Transverse colon (tissue), 4 donors: ENCODE results near the gene KRT37. TPM values are rescaled to one million over a fixed set of nuclear protein-coding genes. Genes with fewer than 3 reads are reported as not detected.

Experiments
- DNase-seq: peaks from one replicate; pipeline ENCODE4 v3.0.0-alpha.2; 2019
- H3K27ac ChIP-seq, 4 donors: fragments of 200-600 bp; sonication (generic); 2 replicates each; pipeline ENCODE4 v1.5.1; 2016 to 2018; ENCODE audit warnings: inconsistent platforms in 4 of 4
- H3K27me3 ChIP-seq: fragments of 200-600 bp; sonication (generic); 2 replicates; pipeline ENCODE4 v1.5.1; 2017; ENCODE audit warnings: inconsistent platforms
- H3K36me3 ChIP-seq, 4 donors: fragments of 200-600 bp; sonication (generic); 2 replicates each; pipeline ENCODE4 v1.5.1; 2017 to 2019; ENCODE audit warnings: inconsistent platforms in 4 of 4
- H3K4me1 ChIP-seq, 4 donors: fragments of 200-600 bp; sonication (generic); 2 replicates each; pipeline ENCODE4 v1.5.1; 2017 to 2020; ENCODE audit warnings: inconsistent platforms in 4 of 4
- H3K4me3 ChIP-seq, 4 donors: fragments of 200-600 bp; sonication (generic); 1 replicate in 1 of 4; 2 replicates in 3 of 4; pipeline versions ENCODE4 v1.5.1 to v1.6.1; 2017 to 2019; ENCODE audit warnings: inconsistent platforms in 4 of 4
- H3K9me3 ChIP-seq, 2 donors: fragments of 200-600 bp; sonication (generic); 2 replicates each; pipeline ENCODE4 v1.5.1; 2017 to 2019; ENCODE audit warnings: inconsistent platforms in 2 of 2
- CTCF ChIP-seq, 5 experiments: fragments of 200-600 bp in 3 of 5; fragments of 450-650 bp in 2 of 5; sonication (generic) in 3 of 5; IDR thresholded peaks; 1 replicate in 2 of 5; 2 replicates in 3 of 5; pipeline ENCODE4 v1.5.1; 2016 to 2017; ENCODE audit warnings: antibody characterized with exemption in 5 of 5, inconsistent platforms in 3 of 5, mild to moderate bottlenecking in 2 of 5, moderate library complexity in 1 of 5
- EP300 ChIP-seq: sonication (generic); formaldehyde crosslinking; IDR thresholded peaks from one replicate; pipeline ENCODE4 v1.6.1; 2017; ENCODE audit warnings: antibody characterized with exemption, low read depth
- POLR2A ChIP-seq: fragments of 450-650 bp; IDR thresholded peaks from one replicate; pipeline ENCODE4 v1.6.1; 2016; ENCODE audit warnings: antibody characterized with exemption, mild to moderate bottlenecking, moderate library complexity
- POLR2AphosphoS5 ChIP-seq, 3 donors: sonication (generic); formaldehyde crosslinking; IDR thresholded peaks; one replicate each; pipeline ENCODE4 v1.6.1; 2016; ENCODE audit warnings: antibody characterized with exemption in 3 of 3
- WGBS, 2 donors: methylation state at CpG; one replicate each; pipeline ENCODE4 v1.1.5; 2018; ENCODE audit warnings: low coverage in 1 of 2; 5-methylcytosine and 5-hydroxymethylcytosine counted together
- in situ Hi-C, 4 donors: fragments of 200-750 bp; cut with MboI; loops; one replicate each; pipeline versions ENCODE4 v1.15.0 to v1.15.1; 2017; ENCODE audit warnings: low sequenced_read_pairs in 3 of 4, low pct_ligation_motif_present in 1 of 4, low pct_unique_long_range_greater_than_20kb in 1 of 4
- intact Hi-C: fragments of 100-400 bp; cut with DNase I; formaldehyde crosslinking; loops from one replicate; pipeline ENCODE4 v1.15.1; 2023; ENCODE audit warnings: low total_unique reads
- total RNA-seq, 4 donors: library from RNA; depleted of rRNA; stranded (reverse); fragments of >200 nt; gene quantifications; one replicate each; pipeline ENCODE4 v1.1.0, GENCODE V29; 2016

The KRT37 gene
- total RNA-seq, 4 donors from 2014 or later, result not detected

DNA sequence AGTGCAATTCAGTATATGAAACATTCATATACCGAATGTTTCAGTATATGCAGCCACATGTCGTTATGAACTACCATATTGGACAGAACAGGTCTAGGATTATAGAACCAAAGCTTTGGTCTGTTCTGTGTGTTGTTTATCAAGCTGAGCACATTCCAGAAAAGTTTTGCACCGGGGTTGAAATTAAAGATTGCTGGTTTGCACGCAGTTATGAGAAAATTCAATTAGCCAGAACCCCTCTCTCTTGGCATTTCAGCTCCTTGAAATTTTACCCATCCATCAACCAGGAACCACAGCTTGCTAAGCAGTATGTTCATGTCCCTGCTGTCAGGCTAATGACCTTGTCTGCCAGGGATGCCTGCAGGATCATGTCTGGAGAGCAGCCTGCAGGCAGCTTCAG, 33.3 kb upstream of the KRT37 start:
- TF ChIP-seq POLR2A (no peak), EP300 (no peak), POLR2AphosphoS5 (IDR thresholded peaks at IDR 0.05) (no peak), CTCF (IDR thresholded peaks at IDR 0.05) (no peak)
- in situ Hi-C loops, result no loop called here
- Histone ChIP-seq H3K4me1 (no peaks in the 10 kb centered on the region), H3K4me3 (no peak overlapping the region), H3K36me3 (no peaks in the 10 kb centered on the region), H3K27me3 (peaks cover 4% of the 10 kb centered on the region), H3K9me3 (no peaks in the 10 kb centered on the region), H3K27ac (no peak overlapping the region)
- intact Hi-C loops, result no loop called here
- WGBS, 2 donors, result 83% methylated on average over 4 of the region's 4 CpGs; no CpG with 5 or more reads in 1 of the 2 donors
- no peak for DNase-seq

DNA sequence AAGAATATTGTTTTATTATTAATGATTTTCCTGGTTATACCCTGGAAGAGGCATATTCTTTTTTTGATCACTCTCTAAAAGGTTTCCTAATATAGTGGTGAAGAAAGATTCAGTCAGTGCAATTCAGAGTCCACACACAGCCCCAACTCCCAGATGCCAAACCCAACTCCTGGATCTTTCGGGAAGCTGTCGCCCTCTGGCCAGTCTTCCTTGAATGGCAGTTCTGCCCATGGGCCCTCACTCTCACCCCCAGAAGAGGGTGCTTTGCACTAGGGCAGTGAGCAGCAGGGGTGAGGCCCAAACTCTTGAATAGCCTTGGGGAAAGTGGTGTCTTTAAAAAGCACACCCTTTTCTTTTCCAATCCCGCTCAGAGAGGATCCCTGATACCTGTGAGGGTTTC, 31.8 kb upstream of the KRT37 start:
- Histone ChIP-seq H3K4me1 (no peaks in the 10 kb centered on the region), H3K9me3 (no peaks in the 10 kb centered on the region), H3K27ac (no peak overlapping the region), H3K27me3 (peaks cover 9% of the 10 kb centered on the region), H3K36me3 (no peaks in the 10 kb centered on the region), H3K4me3 (no peak overlapping the region)
- DNase-seq, result no peak
- TF ChIP-seq POLR2A (no peak), CTCF (IDR thresholded peaks at IDR 0.05) (no peak), EP300 (no peak), POLR2AphosphoS5 (IDR thresholded peaks at IDR 0.05) (no peak)
- WGBS, 2 donors, result 90% methylated on average over 3 of the region's 3 CpGs; no CpG with 5 or more reads in 1 of the 2 donors
- intact Hi-C loops, result no loop called here
- in situ Hi-C loops, result no loop called here

GRCh38 chr17:41455236-41455635, 30.9 kb upstream of the KRT37 start:
- no peak for TF ChIP-seq POLR2AphosphoS5 (IDR thresholded peaks at IDR 0.05)
- TF ChIP-seq EP300, result no peak
- no peak for TF ChIP-seq CTCF (IDR thresholded peaks at IDR 0.05)
- no peak for TF ChIP-seq POLR2A
- H3K36me3 ChIP-seq, result no peaks in the 10 kb centered on the region
- intact Hi-C loops, result no loop called here
- no peak overlapping the region for H3K27ac ChIP-seq
- 76% methylated on average over 1 of the region's 1 CpG; no CpG with 5 or more reads in 1 of the 2 donors for WGBS, 2 donors
- H3K9me3 ChIP-seq, result no peaks in the 10 kb centered on the region
- H3K27me3 ChIP-seq, result peaks cover 9% of the 10 kb centered on the region
- H3K4me1 ChIP-seq, result no peaks in the 10 kb centered on the region
- in situ Hi-C loops, result no loop called here
- no peak overlapping the region for H3K4me3 ChIP-seq
- no peak for DNase-seq

DNA sequence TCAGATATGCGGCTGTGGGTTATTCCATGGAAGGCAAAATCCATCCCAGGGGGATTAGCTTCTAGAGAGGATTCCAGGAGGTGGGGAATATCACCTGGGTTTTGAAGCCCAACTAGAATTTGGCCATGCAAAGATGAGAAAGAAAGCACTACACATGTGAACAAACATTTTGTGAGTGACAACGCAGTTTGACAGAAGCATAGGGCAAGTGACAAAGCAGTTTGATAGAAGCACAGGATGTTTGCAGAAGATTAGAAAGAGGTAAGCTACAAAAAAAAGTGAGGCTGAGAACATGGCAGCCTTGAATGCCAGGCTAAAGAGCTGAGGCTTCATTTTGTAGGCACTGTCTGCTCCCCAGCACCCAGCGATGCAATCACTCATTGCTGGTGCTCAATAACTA, 28.7 kb upstream of the KRT37 start:
- Histone ChIP-seq H3K4me1 (no peaks in the 10 kb centered on the region), H3K9me3 (no peaks in the 10 kb centered on the region), H3K27me3 (peaks cover 9% of the 10 kb centered on the region), H3K36me3 (no peaks in the 10 kb centered on the region), H3K27ac (no peak overlapping the region), H3K4me3 (no peak overlapping the region)
- no peak for DNase-seq
- in situ Hi-C loops, result no loop called here
- 84 to 96% methylated on average over 3 of the region's 3 CpGs for WGBS, 2 donors
- intact Hi-C loops, result no loop called here
- TF ChIP-seq POLR2AphosphoS5 (IDR thresholded peaks at IDR 0.05), result no peak

DNA sequence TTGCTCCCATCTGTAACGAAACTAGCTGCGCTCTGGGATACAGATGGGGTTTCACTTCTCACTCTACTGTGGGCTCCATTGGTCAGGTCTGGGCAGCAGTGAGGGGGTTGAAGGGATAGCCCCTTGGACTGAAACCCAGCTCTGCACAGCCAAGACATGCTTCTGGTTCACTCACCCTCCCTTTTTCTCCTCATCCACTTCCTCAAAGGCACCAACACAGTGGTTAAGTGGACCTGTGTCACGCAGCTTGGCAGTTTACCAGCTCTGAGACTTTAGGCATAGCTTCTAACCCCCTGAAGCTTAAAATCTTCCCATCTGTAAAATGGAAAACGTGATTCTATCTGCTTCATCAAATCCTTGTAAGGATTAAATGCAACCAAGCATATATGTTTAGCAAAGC, 27.9 kb upstream of the KRT37 start:
- no peak overlapping the region for H3K27ac ChIP-seq
- intact Hi-C loops, result no loop called here
- H3K36me3 ChIP-seq, result no peaks in the 10 kb centered on the region
- peaks cover 9% of the 10 kb centered on the region for H3K27me3 ChIP-seq
- in situ Hi-C loops, result no loop called here
- no peak for DNase-seq
- TF ChIP-seq POLR2A (no peak), CTCF (IDR thresholded peaks at IDR 0.05) (no peak), POLR2AphosphoS5 (IDR thresholded peaks at IDR 0.05) (no peak), EP300 (no peak)
- WGBS, 2 donors, result 25 to 59% methylated on average over 1 to 4 of the region's 4 CpGs
- H3K4me3 ChIP-seq, result no peak overlapping the region
- no peaks in the 10 kb centered on the region for H3K4me1 ChIP-seq
- no peaks in the 10 kb centered on the region for H3K9me3 ChIP-seq
